ENCODE results near the gene RAP2A.

Gene RAP2A

GRCh38 chr13:97422118-97423054 lies 11.6 kb upstream of the RAP2A start:
- no peak for DNase-seq (ENCODE audit: low read depth)

GRCh38 chr13:97423300-97424045 lies 10.5 kb upstream of the RAP2A start:
- no peak for DNase-seq (ENCODE audit: low read depth)

GRCh38 chr13:97425590-97425989 lies 8.4 kb upstream of the RAP2A start:
- no peak for DNase-seq (ENCODE audit: low read depth)

GRCh38 chr13:97426695-97427094 lies 7.3 kb upstream of the RAP2A start:
- no peak for DNase-seq (ENCODE audit: low read depth)

GRCh38 chr13:97429681-97430081 lies 4.3 kb upstream of the RAP2A start:
- DNase-seq (ENCODE audit: low read depth) = no peak

GRCh38 chr13:97430296-97430695 lies 3.7 kb upstream of the RAP2A start:
- no peak for DNase-seq (ENCODE audit: low read depth)

GRCh38 chr13:97431171-97431764 lies 2.7 kb upstream of the RAP2A start:
- DNase-seq (ENCODE audit: low read depth) = no peak

- DNase-seq (ENCODE audit: low read depth) = no peak
Measured at GRCh38 chr13:97432232-97432916, 1.6 kb upstream of the RAP2A start.

- peak; percentile 97 for DNase-seq (ENCODE audit: low read depth)
Measured at GRCh38 chr13:97432917-97433726, 847 bp upstream of the RAP2A start.

- DNase-seq (ENCODE audit: low read depth) = peak; percentile 20
Measured at GRCh38 chr13:97434397-97435201, 630 bp downstream of the RAP2A start.

- DNase-seq (ENCODE audit: low read depth) = no peak
Measured at GRCh38 chr13:97435323-97435722, 1.4 kb downstream of the RAP2A start.

- no peak for DNase-seq (ENCODE audit: low read depth)
Measured at GRCh38 chr13:97435794-97436193, 1.8 kb downstream of the RAP2A start.

GRCh38 chr13:97436845-97437244 lies 2.9 kb downstream of the RAP2A start:
- no peak for DNase-seq (ENCODE audit: low read depth)

- no peak for DNase-seq (ENCODE audit: low read depth)
Measured at GRCh38 chr13:97437729-97438128, 3.8 kb downstream of the RAP2A start.

GRCh38 chr13:97438856-97439595 lies 5.1 kb downstream of the RAP2A start:
- no peak for DNase-seq (ENCODE audit: low read depth)

- no peak for DNase-seq (ENCODE audit: low read depth)
Measured at GRCh38 chr13:97440598-97441170, 6.7 kb downstream of the RAP2A start.

- no peak for DNase-seq (ENCODE audit: low read depth)
Measured at GRCh38 chr13:97441368-97441767, 7.4 kb downstream of the RAP2A start.

GRCh38 chr13:97445522-97446187 lies 11.7 kb downstream of the RAP2A start:
- no peak for DNase-seq (ENCODE audit: low read depth)

- no peak for DNase-seq (ENCODE audit: low read depth)
Measured at GRCh38 chr13:97446448-97446847, 12.5 kb downstream of the RAP2A start.
